Pulmonary artery endothelial cell (primary cell): ENCODE results near the gene WDR45B. TPM values are rescaled to one million over a fixed set of nuclear protein-coding genes. Genes with fewer than 3 reads are reported as not detected.
"Not testable (repeated sequence)": the region's sequence is repeated elsewhere in the genome, so short reads cannot be mapped to it uniquely, and the experiment has no call there.

Source experiments
- DNase-seq: peaks from one replicate; pipeline ENCODE4 v3.0.0-alpha.2; 2011; ENCODE audit warnings: low read depth, low spot score
- total RNA-seq: library from RNA; depleted of rRNA; stranded (reverse); fragments of >200 nt; gene quantifications from 2 replicates; pipeline ENCODE4 v1.2.3, GENCODE V29; 2014

Gene WDR45B
- total RNA-seq, 1 donor from 2014 or later: 79.9 TPM

GRCh38 chr17:82585935-82586575, 62.2 kb downstream of the WDR45B start:
- DNase-seq: not testable (repeated sequence)

GRCh38 chr17:82583720-82584234, 64.5 kb downstream of the WDR45B start:
- DNase-seq: no peak

- DNase-seq: no peak
Observed at GRCh38 chr17:82582709-82583108, 65.5 kb downstream of the WDR45B start.

- DNase-seq: no peak
Observed at GRCh38 chr17:82582213-82582612, 66.0 kb downstream of the WDR45B start.

GRCh38 chr17:82579969-82580368, 68.3 kb downstream of the WDR45B start:
- DNase-seq: not testable (repeated sequence)

- no peak for DNase-seq
Observed at GRCh38 chr17:82577300-82577699, 70.9 kb downstream of the WDR45B start.

GRCh38 chr17:82575581-82576221, 72.5 kb downstream of the WDR45B start:
- not testable (repeated sequence) for DNase-seq

GRCh38 chr17:82574041-82574440, 74.2 kb downstream of the WDR45B start:
- no peak for DNase-seq

- DNase-seq: no peak
Observed at GRCh38 chr17:82571855-82572254, 76.4 kb downstream of the WDR45B start.

- no peak for DNase-seq
Observed at GRCh38 chr17:82570277-82570676, 78.0 kb downstream of the WDR45B start.

GRCh38 chr17:82569621-82570020, 78.6 kb downstream of the WDR45B start:
- no peak for DNase-seq

- DNase-seq: no peak
Observed at GRCh38 chr17:82568997-82569393, 79.2 kb downstream of the WDR45B start.

- no peak for DNase-seq
Observed at GRCh38 chr17:82567286-82567685, 81.0 kb downstream of the WDR45B start.

GRCh38 chr17:82566129-82566960, 81.9 kb downstream of the WDR45B start:
- no peak for DNase-seq

- DNase-seq: no peak
Observed at GRCh38 chr17:82565551-82565950, 82.7 kb downstream of the WDR45B start.

Other genes with a start within 250 kb of the WDR45B start
- gene HEXD, start 230.1 kb downstream of the WDR45B start, total RNA-seq: 9.6 and 11.3 TPM in 2 replicates
- gene OGFOD3, start 229.9 kb downstream of the WDR45B start, total RNA-seq: 32.4 and 36.7 TPM in 2 replicates
- 44.8 and 52.4 TPM in 2 replicates for gene CYBC1, start 197.7 kb downstream of the WDR45B start, total RNA-seq
- gene NARF, start 189.7 kb downstream of the WDR45B start, total RNA-seq: 43.7 and 51.4 TPM in 2 replicates
- 29.7 and 31.6 TPM in 2 replicates for gene FOXK2, start 128.7 kb downstream of the WDR45B start, total RNA-seq
- gene RAB40B, start 50.3 kb upstream of the WDR45B start, total RNA-seq: 6.5 and 9.1 TPM in 2 replicates
- gene FN3KRP, start 68.3 kb upstream of the WDR45B start, total RNA-seq: 29.1 and 37.2 TPM in 2 replicates
- 4.2 and 5.3 TPM in 2 replicates for gene FN3K, start 87.2 kb upstream of the WDR45B start, total RNA-seq
- 39.0 and 77.0 TPM in 2 replicates for gene TBCD, start 103.6 kb upstream of the WDR45B start, total RNA-seq
- under 0.01 and 0.07 TPM in 2 replicates for gene ZNF750, start 191.6 kb upstream of the WDR45B start, total RNA-seq